Measurements from ENCODE around the gene TRAPPC6A.

- TF ChIP-seq CTCF (IDR thresholded peaks at IDR 0.05; ENCODE audit: low read length) (no peak), EZH2 (IDR thresholded peaks at IDR 0.05; ENCODE audit: borderline replicate concordance, low read length) (no peak)
Measured at GRCh38 chr19:45114116-45114515, 63.9 kb downstream of the TRAPPC6A start.

All from OCI-LY1 (cell line).